Erythroblast (primary cell): Measurements from ENCODE around the gene PARD3.

ENCODE experiments used
- GATA1 ChIP-seq: IDR thresholded peaks from 2 replicates; pipeline ENCODE4 v1.6.1; 2011; ENCODE audit warnings: low read depth, mild to moderate bottlenecking, control low read depth, low read length, moderate library complexity
- POLR2A ChIP-seq: IDR thresholded peaks from 2 replicates; pipeline ENCODE4 v1.6.1; 2011; ENCODE audit warnings: mild to moderate bottlenecking, low read length

DNA sequence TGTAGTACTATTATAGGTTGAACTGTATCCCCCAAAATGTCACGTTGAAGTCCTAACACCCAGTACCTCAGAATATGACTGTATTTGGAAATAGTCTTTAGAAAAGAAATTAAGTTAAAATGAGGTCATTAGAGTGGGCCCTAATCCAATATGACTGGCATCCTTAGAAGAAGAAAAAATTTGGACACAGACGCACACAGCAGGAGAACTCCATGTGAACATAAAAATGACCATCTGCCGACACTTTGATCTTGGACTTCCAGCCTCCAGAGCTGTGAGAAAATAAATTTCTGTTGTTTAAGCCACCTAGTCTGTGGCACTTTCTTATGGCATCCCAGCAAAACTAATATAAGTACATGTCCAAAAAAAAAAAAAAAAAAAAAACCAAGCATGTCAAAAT is 225.8 kb downstream of the PARD3 start:
- TF ChIP-seq POLR2A (no peak), GATA1 (no peak)
